Stimulated activated CD8-positive, alpha-beta memory T cell treated with anti-CD3 and anti-CD28 coated beads, Interleukin-15, amount 100 ng/mL, for 48 hours (primary cell): Measurements from ENCODE around the gene SCN1B.
"Not testable (repeated sequence)": the region's sequence is repeated elsewhere in the genome, so short reads cannot be mapped to it uniquely, and the experiment has no call there.

ENCODE experiments used
- DNase-seq, 2 donors: peaks; one replicate each; pipeline ENCODE4 v3.0.0-alpha.2; 2020; ENCODE audit warnings: low read depth in 2 of 2

The SCN1B gene

GRCh38 chr19:35030257-35031071 lies at the start of gene SCN1B:
Gene SCN1B, plus strand, starts transcription at chr19:35030470. Its CDS starts 351 bp downstream, at chr19:35030821.
- peak; percentile 64 to 66 for DNase-seq

GRCh38 chr19:34982275-34982674 lies 48.0 kb upstream of the SCN1B start:
- no peak for DNase-seq

- no peak for DNase-seq
These were observed 46.5 kb upstream of the SCN1B start for GRCh38 chr19:34983786-34984185.

GRCh38 chr19:34984287-34984686 lies 46.0 kb upstream of the SCN1B start:
- DNase-seq = no peak

GRCh38 chr19:34985249-34986022 lies 44.8 kb upstream of the SCN1B start:
- DNase-seq = no peak

- DNase-seq = no peak
These were observed 42.2 kb upstream of the SCN1B start for GRCh38 chr19:34988119-34988518.

GRCh38 chr19:34989298-34989697 lies 41.0 kb upstream of the SCN1B start:
- no peak for DNase-seq

- peak; percentile 61 to 62 for DNase-seq
These were observed 39.6 kb upstream of the SCN1B start for GRCh38 chr19:34990578-34991192.

- DNase-seq = no peak
These were observed 38.5 kb upstream of the SCN1B start for GRCh38 chr19:34991542-34992333.

- DNase-seq = not testable (repeated sequence)
These were observed 37.7 kb upstream of the SCN1B start for GRCh38 chr19:34992582-34992981.

- no peak for DNase-seq
These were observed 36.0 kb upstream of the SCN1B start for GRCh38 chr19:34994286-34994642.

GRCh38 chr19:34994643-34995541 lies 35.4 kb upstream of the SCN1B start:
- no peak for DNase-seq

GRCh38 chr19:34995551-34995950 lies 34.7 kb upstream of the SCN1B start:
- DNase-seq = no peak

- DNase-seq = no peak
These were observed 33.1 kb upstream of the SCN1B start for GRCh38 chr19:34997071-34997617.

- DNase-seq = not testable (repeated sequence)
These were observed 32.0 kb upstream of the SCN1B start for GRCh38 chr19:34998224-34998623.

- no peak for DNase-seq
These were observed 31.3 kb upstream of the SCN1B start for GRCh38 chr19:34998777-34999497.

GRCh38 chr19:34999498-35000337 lies 30.6 kb upstream of the SCN1B start, which contains the start of gene GRAMD1A:
Gene GRAMD1A, plus strand, starts transcription at chr19:35000323. Its CDS starts 156 bp downstream, at chr19:35000479.
- DNase-seq = peak; percentile 72 to 73

GRCh38 chr19:35000338-35000646 lies 30.0 kb upstream of the SCN1B start:
- no peak for DNase-seq
